Neural progenitor cell (in vitro differentiated cells): ENCODE data around the gene SYNGR3.

Experiments used
- EZH2 ChIP-seq: fragments of 200-600 bp; sonication (generic); IDR thresholded peaks from 2 replicates; pipeline ENCODE4 v1.6.1; 2017; ENCODE audit warnings: antibody characterized with exemption, mild to moderate bottlenecking, moderate library complexity
- TF ChIP-seq, protein P1 (sequence below): fragments of 200-600 bp; sonication (generic); IDR thresholded peaks from 2 replicates; pipeline ENCODE4 v1.5.1; 2017; ENCODE audit warnings: antibody characterized with exemption, mild to moderate bottlenecking

DNA sequence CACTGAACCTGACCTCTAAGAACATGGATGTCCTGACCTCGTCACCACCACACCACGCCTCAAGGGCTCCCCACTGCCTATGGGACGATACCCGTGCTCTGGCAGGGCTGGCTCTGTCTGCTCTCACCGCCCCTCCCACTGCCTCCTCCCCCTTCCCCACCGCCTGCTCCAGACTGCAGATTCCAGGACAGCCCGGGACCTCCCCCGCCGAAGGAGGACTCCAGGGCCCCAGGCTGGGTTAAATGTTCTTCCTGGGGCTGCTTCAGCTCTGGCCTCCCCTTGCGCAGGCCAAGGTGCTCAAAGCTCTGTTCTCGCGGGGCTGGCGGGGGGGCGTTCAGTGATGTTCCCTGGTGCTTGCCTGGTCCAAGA lies 32.9 kb downstream of the SYNGR3 start:
- TF ChIP-seq EZH2: no peak
- TF ChIP-seq, protein P1, sequence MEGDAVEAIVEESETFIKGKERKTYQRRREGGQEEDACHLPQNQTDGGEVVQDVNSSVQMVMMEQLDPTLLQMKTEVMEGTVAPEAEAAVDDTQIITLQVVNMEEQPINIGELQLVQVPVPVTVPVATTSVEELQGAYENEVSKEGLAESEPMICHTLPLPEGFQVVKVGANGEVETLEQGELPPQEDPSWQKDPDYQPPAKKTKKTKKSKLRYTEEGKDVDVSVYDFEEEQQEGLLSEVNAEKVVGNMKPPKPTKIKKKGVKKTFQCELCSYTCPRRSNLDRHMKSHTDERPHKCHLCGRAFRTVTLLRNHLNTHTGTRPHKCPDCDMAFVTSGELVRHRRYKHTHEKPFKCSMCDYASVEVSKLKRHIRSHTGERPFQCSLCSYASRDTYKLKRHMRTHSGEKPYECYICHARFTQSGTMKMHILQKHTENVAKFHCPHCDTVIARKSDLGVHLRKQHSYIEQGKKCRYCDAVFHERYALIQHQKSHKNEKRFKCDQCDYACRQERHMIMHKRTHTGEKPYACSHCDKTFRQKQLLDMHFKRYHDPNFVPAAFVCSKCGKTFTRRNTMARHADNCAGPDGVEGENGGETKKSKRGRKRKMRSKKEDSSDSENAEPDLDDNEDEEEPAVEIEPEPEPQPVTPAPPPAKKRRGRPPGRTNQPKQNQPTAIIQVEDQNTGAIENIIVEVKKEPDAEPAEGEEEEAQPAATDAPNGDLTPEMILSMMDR: no peak
